Hindlimb muscle (tissue), 1 donor: Measurements from ENCODE around the gene SAMD4A. TPM values are rescaled to one million over a fixed set of nuclear protein-coding genes. Genes with fewer than 3 reads are reported as not detected.

Experiments
- DNase-seq: peaks from one replicate; pipeline ENCODE4 v3.0.0-alpha.2; 2013
- polyA plus RNA-seq: library from polyadenylated mRNA; unstranded; fragments of 120-200 nt; gene quantifications from one replicate; pipeline ENCODE4 v1.2.1, GENCODE V29; 2013; ENCODE audit not compliant: insufficient read length

SAMD4A gene
- polyA plus RNA-seq, 1 donor = 63.5 TPM

DNA sequence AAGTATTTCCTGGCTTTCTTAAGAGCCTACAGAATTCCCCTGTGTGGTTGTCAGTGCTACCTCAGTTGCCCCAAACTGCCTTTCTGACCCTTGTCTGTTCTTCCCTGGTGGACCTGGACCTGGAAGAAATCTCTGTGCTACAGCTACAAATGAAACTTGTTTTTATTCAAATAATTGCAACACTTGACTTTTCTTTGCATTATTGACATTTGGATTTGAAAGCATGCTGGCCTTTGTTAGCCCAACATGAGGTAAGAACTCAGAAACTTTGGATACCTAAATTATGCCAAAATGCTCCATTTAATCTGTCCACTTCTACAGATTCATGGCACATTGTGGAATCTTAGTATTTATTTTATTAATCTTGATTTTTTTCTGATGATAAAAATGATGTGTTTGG is 142.9 kb downstream of the SAMD4A start:
- no peak for DNase-seq

DNA sequence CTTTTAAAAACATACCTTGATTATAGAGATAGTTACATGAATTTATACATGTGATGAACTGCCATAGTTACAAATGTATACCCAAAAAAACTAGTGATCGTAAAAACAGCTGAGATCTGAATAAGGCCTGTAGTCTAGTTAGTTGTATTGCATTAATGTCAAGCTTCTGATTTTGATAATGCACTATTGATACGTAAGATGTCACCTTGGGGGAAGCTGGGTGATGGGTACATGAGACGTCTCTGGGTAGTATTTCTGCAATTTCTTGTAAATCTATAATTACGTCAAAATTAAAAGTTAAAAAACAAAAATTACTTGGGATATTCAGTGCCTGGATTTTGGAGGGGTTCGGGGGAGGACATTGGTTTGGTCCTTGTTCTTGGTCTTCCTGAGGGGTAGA is 144.4 kb downstream of the SAMD4A start:
- DNase-seq = no peak

DNA sequence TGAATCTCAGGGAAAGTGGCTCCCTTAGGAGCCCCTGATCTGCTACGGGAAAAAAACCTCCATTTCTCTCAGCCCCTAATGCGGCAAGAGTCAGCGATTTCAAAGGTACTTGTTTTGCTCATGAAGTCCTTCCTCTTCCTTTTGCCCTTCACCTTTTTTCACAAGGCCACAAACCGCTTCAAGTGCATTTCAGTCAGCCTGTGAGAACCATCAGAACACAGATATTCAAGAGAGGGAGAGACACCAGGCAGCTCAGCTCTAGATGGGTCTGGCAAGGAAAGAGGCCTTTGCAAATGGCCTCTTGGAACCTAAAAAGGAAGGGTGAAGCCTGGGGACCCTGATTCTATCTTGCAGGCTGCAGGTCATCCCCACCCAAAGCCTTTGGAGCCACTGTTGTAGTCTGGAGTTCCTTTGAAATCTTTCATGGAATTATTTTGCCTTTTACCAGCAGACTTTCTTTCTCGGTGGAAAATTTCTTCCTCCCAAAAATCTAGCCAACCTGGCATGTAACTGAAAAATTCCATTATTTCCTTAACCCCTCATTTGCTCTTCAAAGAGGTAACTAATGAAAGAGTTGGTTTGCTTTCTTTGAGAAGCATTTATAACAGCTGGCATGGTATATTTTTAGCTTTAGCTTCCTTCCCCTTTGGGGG is 145.0 kb downstream of the SAMD4A start:
- DNase-seq = peak; percentile 68

DNA sequence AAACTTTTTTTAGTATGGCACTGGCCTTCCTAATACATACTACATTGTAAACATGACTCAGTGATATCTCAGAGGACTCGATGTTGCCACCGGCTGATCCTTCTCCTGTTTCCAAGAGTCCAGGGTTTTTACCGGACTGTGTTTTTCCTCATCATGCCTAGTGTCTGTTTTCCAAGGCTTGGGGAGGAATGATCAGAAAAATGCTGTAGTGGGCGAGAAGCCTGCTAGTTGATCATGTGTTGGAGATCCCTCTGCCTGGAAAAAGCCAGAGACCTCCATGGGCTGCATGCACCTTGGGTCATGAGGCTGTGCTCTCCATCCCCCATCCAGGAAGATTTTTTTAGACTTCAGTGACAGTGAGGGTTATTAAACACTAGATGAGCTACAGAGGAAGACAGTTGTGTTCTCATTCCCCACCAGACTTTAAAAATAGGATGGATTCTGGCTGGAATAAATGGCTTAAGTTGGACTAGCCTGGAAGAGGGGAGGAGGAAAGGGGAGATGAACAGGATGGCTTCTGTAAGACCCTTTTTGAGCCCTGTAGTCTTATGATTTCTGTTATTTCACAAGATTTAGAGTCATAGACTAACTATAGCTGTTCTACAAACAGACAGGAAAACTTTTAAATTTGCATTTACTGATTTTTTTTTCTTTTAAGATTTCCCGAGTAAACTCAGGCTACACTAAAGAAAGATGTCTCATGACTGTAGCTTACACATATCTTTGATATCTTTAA is 145.7 kb downstream of the SAMD4A start:
- DNase-seq = peak; percentile 58

DNA sequence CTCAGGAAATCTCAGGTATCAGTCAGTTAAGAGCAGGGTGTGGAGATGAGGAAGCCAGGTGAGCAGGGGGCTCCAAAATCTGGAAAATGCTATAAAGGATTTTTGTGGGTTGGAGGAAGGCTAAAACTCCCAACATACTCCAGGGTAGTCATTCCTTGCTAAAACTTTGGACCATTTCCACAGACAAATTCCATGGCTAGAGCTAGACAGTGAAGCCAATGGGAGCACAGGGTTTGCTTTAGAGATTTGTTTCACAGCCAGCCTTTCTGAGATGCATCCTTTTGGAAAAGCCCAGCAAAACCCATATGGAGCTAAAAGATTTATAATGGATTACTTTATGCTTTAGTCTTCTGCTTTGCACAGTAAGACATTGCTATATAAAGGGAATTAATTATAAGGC is 146.5 kb downstream of the SAMD4A start:
- DNase-seq = peak; percentile 65

DNA sequence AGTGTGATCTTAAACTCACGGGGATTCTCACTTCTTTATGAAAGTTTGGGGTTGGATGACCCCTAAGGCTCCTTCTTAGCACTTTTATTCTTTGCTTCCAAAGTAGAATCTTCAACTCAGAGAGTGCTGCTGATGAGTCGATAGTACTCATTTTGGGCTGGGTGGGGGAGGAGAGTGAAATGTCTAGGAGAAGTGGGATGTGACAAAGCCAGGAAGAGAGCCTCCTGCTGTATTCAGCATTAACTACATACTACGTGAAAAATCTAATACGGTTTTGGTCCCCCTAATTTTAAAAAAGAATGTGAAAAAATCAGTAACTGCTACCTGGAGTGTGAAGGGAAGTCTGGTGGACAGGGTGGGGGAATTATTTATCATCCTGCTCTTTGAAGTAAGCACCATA is 148.3 kb downstream of the SAMD4A start:
- no peak for DNase-seq

DNA sequence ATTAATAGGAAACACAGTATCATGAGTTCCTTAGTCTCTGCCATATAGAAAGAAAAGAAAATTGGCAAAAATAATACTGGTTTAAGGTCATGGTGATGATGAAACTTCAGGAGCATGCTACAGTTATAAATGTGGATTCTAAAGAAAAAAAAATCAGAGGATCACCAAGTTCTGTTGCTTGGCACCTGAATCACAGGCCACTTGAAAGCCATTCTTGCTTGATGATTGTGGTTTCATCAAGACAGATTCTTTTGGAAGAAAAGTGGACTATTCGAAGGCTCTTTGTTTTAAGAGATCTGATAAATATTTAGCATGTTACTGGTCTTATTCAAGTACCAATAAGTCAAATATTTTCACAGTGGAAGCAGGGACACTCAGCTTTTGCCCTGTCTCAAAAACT is 148.9 kb downstream of the SAMD4A start:
- DNase-seq = no peak

DNA sequence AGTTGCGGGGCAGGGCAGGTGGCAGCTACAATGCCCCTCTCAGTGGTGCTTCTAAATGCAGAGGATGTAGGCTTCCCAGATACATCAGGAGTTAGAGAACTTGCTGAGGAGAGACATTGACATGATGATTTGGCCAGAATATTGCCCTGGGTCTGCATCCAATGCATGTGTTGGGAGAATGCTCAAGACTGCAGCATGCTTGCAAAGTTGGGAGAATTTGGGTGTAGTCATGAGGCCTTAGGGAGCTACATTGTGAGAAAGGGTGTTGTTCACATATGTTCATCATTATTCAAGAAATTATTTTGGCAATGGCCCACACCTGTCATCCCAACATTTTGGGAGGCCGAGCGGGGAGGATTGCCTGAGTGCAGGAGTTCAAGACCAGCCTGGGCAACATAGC is 149.9 kb downstream of the SAMD4A start:
- DNase-seq = no peak

DNA sequence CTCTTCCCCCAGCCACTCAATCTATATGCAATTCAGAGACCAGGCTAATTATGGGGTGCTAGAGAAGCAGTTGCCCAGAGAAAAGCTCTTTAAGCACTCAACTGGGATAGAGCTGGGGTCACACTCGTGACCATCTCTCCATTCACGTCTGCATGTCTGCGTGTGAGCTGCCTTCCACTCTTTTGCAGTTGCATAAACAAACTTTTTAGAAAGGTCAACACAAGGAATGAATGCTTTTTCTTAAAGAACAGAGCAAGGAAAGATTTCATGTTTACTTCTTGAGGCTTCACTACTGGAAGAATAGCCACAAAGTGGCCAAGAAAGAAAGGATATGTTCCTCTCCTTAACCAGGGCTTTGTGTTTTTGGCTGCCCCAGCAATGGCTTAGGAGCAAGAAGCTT is 151.1 kb downstream of the SAMD4A start:
- no peak for DNase-seq

DNA sequence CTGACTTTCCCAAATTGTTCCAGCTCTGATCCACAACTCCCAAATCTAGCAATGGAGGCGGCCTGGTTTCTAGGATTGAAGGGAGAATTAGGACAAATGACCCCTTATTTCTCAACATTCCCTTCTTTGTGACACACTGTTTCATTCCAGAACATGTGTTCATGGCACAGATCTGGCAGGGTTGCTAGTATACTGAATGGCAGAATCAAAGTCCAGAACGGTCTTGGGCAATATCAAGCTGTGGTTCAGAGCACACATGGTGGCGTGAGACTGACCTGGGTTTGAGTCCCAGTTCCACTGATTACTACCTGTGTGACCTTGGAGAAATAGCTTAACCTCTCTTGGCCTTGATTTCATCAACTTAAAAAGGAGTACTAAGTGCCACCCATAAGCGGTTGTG is 152.5 kb downstream of the SAMD4A start:
- DNase-seq = no peak

DNA sequence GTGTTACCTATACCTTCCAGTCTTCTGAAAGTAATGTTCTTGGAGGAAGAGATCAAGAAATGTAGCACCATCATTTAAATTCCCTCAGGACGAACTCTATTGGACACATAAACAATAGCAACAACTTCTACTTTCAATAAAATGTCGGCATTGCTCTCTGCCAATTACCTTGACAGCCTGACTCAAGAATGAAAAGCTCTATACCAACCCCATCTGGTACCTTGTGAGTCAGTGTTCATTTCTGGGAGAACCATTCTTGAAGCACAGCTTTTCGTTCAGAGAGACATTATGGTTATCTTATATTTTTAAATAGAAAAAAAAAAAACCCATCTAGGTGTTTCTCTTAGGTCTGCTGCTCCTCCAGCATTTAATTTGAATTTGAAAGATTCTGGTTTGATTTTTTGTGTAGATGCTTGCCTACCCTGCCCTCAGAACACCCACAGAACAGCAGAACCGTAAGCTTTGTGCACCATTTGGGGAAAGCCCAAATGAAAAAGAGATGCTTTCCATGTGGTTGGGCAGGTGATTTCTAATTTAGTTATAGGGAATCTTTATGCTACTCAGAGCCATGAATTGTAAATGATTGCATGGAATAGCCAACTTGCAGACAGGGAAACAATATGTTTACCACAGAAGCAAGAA is 156.0 kb downstream of the SAMD4A start:
- peak; percentile 43 for DNase-seq

DNA sequence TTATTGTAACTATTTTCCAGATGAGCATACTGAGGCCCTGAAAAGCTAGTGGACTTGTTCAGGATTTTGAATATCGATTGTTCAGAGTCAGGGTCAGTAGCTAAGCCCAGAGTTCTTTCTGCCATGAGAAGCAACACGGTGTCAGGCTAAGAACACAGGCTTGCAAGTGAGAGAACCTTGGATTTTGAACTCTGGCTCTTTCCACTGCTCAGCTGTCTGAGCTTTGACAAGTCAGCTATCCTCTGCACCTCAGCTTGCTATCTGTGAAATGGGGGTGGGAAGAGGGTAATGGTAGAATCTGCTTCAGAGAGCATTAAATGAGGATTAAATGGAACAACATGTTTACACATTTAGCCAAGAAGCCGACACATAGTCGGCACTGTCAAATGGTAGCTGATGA is 157.2 kb downstream of the SAMD4A start:
- DNase-seq = no peak

DNA sequence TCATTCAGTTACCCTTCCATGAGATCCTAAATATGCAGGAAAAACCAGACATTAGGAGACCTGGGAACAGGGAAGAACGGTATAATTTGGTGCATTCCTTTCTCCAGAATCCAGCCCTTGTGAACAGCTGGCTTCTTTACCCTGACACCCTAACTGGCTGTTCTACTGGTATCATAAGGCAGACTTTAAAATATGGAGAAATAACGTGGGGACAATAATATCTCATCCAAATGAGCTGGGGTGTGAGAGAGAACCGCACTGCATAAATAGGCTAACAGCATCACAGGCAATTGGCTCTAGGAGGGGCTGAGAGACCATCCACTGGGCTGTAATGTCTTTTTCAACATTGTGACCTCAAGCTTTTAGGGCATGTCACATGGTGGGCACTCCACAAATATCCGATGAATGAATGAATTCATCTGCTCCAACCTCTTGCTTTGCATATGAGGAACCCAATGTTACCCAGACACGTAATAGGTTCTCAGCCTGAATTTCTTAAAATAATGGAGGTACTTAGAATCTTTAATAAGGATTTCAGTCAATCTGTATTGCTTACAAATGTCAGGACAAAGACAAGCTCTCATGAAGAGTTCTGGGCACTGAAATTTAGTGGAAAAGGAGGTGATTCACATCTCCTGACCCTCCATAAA is 157.9 kb downstream of the SAMD4A start:
- DNase-seq = no peak

DNA sequence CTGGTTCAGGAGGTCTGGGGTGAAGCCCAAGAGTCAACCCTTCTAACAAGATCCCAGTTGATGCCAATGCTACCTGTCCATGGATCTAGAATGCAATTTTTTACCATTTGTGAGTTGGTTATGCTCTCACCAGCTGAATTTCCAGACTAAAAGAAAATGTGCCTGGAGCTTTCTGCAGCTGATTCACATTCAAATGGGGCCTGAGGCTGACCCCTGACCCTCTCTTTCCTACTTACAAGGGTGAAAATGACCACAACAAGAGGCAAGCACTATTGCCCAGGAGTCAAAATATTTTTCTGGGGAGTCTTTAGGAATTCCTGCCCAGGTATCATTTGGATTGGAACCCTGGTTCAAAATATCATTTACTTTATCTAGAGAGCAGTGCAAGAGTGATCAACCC is 159.1 kb downstream of the SAMD4A start:
- no peak for DNase-seq

DNA sequence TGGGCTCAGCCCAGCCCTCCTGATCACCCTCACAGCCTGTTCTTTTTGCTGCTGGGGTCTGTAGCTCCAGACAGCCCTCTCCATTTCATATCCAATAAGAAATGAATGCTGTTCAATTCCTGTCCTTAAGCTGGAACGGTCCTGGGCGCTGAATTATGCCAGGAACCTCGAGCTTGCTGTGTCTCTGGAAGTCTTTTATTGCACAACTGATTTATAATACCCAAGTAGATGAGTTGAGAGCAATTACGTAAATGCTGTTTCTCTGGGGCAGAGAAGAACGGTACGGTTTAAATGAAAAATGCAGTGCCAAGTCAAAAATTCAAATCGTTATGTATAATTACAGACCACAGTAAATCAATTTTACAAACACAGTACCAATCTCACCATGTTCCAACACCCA is 161.0 kb downstream of the SAMD4A start:
- no peak for DNase-seq

DNA sequence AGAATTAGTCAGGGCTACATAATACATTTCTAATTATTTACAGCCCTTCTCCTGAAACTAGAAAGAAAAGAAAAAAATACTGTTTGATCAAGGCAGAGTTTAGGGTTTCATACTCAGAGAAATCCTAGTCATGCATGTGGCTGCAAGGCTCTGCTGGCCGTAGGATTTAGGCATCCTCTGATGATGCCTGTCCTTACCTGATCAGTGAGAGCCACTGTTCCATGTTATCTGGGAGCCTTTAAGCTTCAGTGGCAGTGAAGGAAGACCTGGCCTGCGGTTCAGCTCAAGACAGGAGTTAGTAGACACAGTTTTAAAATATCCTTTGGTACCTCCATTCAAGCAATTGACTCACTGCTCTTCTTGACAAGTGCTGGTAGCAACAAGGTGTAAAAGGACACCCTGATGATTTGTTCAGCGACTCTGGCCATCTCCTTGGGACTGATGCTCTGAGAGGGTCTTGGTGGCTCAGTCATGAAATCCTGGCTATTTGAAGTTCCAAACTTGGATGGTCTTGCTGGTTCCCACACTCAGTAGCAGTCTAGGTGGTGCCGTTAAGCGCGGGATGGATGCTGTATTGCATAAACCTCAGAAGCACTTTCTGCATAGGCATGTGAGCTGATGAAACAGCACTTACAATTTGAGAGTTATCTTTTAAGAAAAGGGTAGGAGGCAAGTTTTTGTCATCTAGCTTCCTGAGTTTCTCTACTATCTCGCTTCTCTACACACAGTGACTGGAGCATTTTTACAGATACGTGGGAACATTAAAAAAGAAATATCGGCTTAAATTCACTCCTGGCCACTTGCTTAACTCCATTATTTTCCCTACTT is 162.0 kb downstream of the SAMD4A start:
- no peak for DNase-seq

DNA sequence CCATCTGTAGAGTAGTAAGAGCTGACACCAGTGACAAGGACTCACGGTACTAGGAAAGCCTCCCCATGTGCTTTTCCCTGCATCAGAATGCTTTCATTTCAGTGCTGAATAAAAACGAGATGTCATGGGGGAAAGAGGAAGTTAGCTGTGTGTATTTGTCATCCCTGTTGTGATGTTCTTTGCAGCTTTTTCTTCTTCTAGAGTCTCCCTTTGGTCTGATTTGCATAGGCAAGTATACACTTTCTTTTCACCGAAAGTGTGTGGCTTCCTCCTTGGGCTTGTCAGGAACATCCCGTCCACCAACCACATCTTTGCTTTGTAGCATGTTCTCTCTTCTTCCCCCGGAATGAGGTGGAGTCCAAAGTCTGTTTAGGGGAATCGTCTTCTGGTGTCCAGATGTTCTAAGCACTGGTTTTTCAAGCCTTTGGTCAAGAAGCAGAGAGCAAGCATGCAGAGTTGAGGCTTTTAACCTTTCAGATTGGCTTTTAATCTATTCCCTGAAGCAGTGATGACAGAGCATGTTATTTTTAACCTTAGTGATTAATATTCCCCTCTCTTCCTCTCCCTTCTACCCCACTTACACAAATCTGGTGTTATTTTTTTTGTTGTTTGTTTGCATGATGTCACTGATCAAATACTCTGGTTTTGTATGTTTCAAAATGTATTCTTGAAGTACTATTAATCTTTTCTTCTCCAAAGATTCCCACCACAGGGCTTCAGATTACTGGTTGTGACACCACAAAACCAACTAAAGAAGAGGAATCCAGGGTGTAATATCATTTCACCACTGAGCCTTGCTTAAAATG is 163.4 kb downstream of the SAMD4A start:
- DNase-seq = no peak

DNA sequence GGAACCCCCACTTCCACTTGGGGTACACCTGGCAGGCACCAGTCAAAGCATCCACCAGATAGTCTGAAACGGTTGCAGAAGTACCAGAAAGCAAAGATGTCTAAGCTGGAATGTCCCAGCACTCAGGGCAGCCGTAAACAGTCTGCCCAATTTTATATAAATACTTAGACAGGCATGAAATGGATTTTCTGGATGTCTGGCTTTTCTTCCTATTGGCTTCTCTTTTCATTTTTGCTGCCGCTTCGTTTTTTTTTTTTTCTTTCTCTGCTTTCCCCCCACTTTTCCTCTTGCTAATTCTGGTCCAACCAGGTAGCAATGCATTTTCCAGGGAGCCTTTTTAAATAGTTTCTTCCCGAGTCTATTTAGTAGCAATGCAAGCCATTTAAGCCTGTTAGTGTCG is 168.0 kb downstream of the SAMD4A start:
- no peak for DNase-seq

DNA sequence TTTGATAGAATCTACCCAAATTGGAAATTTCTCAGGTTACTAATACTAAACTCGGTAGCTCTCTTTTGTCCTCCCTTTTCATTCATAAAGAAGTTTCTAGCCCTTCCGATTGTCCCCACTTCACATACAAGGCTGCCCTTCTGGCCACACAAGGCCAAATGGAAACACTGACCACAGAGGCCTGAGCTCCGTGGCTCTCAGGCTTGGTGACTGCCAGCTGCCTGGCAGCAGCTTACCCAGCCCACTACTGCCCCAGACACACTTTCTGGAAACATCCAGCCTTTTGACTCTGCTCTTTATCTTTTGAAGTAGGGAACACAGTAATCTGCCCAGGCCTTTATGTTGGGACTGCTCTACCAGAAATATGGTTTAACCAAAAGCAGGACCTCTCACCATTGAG is 168.5 kb downstream of the SAMD4A start:
- no peak for DNase-seq

DNA sequence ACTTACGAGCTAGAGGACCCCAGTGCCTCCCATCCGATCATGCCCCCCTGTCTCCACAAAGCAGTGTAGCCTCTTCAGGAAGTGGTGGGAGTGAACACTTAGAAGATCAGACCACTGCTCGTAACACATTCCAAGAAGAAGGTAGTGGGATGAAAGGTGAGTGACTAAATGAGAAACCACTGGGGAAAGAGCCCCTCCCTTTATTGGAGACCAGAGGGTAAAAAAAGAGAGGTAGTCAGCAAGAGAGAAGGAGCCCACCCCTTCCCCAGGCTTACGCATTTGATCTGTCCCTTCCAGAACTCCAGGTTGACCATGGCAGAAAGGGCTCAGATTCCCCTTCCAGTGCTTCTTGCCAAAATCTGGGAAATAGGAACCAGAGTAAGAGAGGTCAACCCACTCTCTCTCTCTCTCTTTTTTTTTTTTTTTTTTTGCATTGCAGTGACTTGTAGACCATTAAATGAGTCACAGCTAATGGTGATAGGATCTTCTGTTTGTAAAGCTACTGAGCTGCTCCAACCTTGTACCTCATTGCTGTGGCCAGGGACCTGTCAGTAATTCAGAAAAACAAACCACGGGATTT is 170.3 kb downstream of the SAMD4A start:
- DNase-seq = no peak

DNA sequence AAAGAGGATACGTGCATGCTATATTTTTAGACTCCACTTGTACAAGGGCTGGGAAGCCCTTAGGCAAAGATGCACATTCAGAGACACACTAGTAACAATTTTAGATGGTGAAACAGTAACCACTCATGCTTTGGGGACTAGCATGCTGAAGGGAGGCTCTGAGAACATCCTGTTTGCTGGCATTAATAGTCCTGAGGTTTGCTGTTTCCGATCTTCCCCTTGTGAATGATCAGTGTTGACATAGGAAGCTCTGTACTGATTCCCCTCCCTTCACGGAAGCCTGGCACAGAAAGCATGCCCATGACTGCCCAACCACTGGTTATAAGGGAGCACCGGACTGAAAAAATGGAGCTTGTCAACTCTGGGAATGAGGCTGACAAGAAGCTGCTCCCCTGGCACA is 171.1 kb downstream of the SAMD4A start:
- no peak for DNase-seq
